GM18873 (cell line): ENCODE results near the gene GALNTL6.

Experiments used
- ATAC-seq: cut with Tn5 transposase; IDR thresholded peaks from one replicate; pipeline ENCODE4 v1.9.1; 2021; ENCODE audit warnings: mild to moderate bottlenecking, moderate library complexity, moderate number of reproducible peaks; ENCODE audit not compliant: unreplicated experiment, low FRiP score

Gene GALNTL6

DNA sequence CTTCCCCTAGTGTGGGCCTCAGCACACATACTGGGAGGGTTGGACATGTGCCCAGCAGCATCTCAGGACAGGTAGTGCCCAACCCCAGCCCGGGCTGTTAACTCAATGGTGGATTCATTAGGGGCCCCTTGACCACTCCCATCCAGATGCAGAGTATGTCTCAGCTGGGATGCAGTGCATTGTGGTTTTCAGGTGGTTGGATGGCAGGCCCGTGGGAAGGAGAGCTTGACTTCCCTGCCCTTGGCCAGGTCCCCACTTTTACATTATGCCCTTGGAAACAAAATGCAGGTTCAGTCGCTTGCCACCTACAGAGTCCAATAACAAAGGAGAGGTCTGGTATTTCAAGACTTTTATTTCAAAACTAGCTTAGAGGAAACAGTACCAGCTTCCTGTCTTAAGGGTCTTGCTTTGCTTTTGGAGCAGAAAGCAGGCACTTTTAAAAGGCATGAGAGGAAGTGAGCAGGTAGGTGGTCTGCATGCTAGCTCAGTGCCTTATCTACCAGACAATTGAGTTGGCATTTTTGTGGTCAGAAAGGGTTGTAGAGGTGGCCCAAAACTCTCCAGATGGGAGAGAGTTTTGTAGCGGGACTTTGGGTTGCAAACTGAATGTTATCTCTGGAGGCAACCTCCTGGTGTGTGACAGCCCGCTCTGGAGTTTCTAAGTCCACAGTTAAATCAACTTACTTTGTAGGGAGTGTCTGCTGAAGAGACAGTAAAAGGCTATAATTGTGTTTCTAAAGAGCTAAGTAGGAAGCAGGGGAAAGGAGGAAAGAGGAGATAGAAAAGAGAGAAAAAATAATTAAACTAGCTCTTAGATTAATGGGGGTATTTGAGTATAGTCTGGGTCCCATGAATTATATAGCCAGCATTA is 171.0 kb downstream of the GALNTL6 start:
- no peak for ATAC-seq

DNA sequence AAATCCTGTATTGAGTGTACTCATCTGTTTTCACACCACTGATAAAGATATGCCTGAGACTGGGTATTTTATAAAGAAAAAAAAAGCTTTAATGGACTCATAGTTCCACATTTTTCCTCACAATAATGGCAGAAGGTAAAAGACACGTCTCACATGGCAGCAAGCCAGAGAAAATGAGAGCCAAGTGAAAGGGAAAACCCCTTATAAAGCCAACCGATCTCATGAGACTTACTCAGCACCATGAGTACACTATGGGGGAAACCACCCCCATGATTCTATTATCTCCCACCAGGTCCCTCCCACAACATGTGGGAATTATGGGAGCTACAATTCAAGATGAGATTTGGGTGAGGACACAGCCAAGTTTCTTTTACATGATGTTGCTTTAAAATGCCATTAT is 171.9 kb downstream of the GALNTL6 start:
- ATAC-seq, result no peak

DNA sequence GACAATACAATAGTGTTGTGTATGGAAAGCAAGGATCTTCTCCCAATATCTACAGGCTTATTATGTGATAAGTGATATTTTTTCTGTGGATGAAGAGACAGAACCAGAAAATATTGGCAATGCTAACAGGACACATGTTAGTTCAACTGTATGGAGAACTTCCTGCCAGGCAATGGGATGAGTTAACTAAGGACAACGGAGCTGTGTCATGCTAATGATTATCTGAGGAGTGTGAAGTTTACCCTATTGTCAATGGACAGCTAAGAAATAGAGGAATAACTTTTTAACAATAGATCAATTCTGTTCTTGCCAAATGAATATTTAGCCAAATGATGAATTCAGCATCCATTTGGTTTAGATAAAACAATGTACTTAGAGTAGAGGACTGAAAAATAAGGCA is 180.0 kb downstream of the GALNTL6 start:
- no peak for ATAC-seq

DNA sequence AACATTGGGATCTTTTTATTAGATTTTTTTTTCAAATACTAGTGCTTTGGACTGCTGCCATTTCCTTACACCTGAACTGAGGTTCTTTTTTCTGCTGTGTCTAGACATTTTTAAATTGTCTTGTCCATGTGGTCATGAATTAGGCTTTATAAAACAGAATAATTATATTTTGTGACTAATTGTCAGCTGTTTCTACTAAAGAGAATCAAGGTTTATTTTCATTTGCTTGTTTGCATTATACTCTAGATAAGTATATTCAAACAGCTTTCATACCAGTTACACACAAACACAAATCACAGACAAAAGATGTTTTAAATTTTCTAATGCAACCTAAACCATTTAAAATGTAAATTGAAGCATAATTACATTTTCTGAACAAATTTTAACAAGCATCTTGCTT is 194.7 kb downstream of the GALNTL6 start:
- no peak for ATAC-seq

DNA sequence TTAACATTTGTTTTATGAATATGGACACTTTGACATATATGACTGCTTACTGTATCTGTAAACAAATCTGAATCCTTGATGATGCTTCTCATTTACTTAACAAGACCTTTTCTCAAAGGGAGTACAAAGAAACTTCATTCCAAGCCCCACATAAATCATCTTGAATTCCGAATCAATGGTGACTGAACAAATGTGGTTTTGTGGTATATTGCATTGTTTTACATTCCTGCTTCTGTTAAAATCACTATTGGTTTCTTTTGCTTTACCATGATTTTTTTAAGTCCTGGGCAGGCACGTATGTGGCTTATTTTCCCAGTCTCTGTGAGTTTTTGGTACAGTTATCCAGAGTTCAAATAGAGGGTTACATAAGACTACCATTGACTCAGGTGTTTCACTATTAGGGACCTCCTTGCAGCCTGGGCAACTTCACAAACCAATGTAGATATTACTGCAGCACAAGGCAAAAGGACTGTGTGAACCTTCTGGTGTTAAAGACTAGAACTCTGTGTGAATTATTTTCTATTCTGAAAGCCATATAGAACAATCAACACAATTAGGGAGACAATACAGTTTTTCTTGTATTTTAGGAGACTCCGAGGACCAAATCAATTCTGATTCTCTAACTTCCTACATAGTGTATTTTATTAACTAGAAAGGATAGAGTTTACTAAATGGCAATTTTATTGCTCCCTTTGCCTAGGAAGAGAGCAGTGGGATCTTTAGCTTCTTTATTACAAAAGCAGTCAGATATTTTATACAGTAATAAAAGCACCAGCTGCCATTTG is 196.4 kb downstream of the GALNTL6 start:
- no peak for ATAC-seq

DNA sequence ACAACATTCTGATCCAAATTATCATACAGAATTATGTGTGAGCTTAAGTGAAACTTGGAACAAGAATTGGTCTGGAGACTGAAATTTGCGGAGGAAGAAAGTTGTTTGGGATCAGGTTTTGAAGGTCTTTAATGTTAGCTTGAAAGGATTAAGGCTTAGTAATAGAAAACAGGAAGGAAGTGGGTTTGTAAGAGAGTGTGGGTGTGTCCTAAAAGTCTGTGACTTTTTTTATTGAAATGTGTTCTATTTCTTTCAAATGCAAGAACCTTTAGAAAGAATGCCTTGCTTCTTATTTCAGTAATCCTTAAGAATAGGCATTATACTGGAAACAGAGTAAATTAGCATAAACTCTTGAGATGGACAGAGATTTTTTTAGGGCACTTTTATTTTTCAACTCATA is 198.0 kb downstream of the GALNTL6 start:
- ATAC-seq, result no peak

DNA sequence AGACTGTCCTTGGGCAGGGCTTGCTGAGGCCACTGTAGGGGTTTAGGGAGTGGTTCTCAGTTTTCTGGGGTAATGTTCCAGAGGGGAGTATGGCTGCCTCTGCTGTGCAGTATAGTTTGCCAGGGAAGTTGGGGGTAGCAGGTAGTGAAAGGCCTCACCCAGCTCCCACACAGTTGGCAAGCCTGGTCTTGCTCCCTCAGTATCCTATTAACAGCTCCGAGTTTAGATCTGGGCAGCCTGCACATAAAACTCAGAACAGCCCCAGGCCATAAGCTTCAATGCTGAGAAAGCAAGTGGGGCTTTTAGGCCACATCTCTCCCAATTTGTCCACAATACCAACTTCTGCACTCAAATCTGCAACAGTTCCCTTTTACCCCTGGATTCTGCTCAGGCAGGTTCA is 205.2 kb downstream of the GALNTL6 start:
- ATAC-seq, result no peak

DNA sequence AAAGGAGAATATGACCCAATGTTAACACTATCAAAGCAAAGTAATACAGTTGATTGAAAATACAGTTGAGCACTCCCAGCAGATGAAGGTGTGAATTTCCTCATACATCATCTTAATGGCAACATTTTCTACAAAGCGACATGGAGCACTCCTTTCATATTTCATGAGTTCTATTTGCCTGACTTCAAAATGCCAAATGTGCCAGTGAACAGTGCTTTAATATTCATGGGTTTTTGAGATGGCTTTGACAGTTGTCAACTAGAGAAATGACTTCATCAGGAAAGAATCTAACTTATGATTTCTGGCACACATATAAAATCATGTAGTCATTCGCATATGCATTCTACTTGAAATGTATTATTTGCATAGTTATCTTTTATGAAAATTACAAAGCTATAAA is 222.4 kb downstream of the GALNTL6 start:
- ATAC-seq, result no peak

DNA sequence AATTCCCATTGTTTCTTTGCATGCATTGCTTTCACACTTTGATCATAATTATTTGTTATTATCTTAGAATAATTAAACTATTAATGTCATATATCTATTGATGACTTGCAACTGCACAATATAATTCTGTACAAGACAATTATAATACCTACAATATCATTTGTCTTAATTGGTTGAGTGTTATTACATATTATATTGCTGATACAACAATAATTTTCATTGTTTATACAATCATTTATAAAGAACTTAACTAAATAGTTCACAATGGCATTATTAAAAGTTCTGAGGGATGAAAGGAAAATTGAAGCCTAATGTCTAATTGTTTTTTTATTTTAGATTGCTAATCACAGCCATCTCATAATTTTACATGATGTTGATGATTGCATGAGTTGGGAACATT is 227.6 kb downstream of the GALNTL6 start:
- no peak for ATAC-seq

DNA sequence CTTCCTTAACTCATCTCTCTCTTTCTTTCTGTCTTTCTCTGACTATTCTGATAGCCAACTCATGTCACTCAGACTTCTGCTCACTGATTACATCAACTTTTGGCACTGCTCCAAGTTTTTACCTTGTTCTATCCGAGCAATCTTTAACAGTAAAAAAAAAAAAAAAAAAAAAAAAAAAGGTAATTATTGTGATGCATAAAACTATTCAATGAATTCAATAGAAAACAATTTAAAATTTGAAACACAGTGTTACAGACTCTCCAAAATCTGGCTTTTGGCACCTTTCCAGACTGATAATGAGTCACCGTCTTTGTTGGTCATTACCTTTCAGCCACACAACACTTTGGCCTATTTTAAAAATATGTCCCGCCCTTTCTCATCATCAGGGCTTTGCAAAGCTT is 229.5 kb downstream of the GALNTL6 start:
- no peak for ATAC-seq

DNA sequence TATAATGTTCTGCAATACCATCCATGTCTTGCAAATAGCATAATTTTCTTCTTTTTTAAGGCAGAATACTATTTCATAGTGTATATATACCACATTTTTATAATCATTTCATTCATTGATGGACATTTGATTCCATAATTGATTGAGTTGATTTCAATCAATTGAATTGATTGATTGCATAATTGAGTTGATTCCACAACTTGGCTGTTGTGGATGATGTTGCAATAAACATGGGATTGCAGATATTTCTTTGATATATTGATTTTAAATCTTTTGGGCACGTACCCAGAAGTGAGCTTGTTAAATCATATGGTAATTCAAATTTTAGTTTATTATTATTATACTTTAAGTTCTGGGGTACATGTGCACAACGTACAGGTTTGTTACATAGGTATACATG is 232.8 kb downstream of the GALNTL6 start:
- ATAC-seq, result no peak

DNA sequence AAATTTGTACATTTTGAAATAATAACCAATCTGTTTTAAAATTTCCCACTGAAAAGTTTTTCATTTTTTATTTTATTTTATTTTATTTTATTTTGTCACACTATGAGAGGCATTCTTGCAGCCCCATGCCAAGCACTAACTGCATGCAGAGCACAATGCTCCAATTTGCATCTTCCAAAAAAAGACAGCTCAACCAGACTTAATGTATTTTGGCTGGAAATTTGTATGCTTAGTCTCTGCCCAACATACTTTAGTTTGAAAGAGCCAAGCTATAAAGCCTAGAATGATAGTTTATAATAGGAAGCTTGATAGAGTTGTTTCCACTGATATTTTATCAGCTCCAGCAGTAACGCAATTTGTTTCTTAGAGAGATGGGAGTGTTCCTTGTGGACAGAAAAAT is 235.5 kb downstream of the GALNTL6 start:
- ATAC-seq, result no peak

DNA sequence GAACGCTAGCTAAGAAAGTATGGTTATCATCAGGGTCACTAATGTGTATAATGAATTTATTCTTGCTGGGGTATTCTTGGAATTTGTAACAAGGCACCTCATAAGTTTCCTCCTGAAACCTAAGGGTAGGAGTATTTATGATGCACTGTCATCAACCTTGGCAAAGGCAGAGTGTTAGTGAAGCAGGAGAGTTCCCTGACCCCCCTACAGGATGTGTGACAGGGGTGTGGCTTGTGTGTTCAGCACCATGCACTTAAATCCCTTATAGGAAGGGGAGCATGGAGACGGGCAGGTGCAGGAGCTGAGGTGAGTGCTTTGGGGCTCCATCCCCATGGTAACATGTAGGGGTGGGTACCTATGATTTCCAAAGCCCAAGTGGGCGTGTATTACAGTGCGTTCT is 237.7 kb downstream of the GALNTL6 start:
- ATAC-seq, result no peak

DNA sequence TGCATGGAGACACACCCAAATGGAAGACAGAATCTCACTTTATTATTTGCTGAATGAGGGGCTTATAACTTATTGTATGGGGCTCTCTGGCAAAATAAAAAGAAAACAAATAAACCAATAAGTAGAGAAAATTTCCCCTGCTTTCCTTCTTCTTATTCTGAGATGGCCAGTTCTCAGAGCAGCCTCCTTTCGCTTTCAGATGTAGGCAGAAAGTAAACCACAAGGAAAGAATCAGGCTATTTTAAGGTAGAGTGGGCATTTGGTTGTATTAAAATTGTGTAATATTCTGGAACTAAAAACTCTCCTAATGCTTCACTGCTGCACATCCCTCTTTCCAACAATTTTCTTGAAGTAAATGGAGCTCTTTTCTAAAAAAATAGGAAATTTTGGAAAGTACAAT is 241.8 kb downstream of the GALNTL6 start:
- no peak for ATAC-seq

DNA sequence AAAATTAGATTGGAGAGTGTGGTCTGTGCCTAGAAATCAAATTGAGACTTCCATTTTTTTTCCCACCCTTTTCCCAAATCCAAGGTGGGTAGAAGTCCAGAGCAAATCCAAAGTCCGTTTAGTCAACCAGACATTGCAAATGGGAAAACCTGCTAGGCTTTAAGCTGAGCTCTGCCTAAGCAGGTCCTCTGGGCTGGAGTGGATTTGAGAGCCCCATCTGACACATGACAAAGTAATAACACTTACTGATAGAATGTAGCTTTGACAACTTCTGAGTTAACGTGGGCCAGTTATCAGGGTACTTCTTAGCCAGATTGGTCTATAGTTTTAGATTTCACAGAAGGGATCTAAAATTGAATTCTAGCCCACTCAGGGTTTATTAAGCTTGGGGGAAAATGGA is 242.3 kb downstream of the GALNTL6 start:
- ATAC-seq, result no peak

DNA sequence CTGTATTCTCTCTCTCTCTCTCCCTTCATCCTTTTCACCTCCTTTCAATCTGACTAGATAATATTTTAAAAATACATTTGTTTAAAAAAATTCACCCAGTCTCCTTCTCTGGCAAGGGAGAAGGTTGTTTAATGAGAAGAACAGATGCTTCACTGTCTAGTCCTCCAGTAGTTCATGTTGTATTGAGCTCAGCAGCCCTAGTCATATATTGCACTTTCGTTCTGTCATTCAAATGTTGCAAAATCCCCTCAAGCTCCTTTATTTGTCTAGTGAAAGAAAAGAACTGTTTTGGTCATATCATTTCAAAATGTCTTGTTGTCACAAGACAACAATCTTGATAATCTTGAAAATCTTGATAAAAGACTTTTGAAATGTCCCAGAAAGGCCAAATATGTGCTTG is 248.0 kb downstream of the GALNTL6 start:
- no peak for ATAC-seq

DNA sequence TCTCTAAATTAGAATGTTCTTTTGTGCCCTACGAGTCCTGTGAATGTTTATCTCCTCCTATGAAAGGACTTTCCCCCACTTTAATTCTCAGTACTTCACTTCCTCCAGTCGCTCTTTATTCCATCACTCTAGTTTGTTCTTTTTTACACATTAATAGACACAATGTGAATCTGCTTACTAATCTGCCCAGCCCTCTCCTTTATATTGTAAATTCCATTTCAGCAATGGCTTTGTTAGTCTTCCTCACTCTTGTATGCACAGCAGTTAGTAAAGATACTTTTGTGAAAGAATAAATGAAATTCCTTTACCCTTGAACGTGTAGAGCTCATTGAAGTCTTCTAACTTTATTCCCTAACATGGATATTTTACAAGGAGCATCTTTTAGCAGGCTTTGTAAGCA is 255.3 kb downstream of the GALNTL6 start:
- ATAC-seq, result no peak

DNA sequence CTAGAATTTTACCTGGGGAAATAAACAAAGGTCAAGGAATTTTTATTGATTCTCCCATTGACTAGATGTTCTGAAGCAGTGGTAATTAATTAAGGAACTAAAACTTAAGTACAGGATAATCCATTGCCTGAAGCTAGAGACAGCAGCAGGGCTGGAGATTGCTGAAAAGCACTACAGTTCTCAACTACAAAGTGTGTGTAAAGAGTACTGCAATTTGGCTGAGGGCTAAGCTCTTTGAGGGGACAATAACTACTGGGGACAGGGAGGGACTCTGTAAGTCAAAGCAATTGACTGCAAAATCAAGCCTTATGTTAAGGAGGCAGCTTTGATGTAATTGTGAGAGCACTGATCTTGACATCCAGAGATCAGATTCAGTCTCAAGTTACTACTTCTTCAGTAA is 260.4 kb downstream of the GALNTL6 start:
- no peak for ATAC-seq

DNA sequence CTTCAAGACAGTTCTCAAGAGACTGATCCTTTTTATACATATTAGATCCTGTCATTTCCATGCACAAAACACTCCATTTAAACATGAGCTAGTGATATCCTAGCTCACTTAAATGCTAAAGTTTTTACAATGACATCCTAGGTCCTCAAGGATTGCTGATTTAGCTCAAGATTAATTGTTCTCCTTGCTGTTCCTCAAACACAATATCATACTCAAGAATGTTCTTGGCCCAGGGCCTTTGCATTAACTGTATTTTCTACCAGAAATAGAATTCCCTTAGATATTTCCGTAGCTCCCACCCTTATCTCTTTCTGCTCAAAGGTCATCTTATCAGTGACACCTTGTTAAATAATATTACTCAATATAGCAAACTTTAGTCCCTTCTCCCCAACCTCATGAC is 270.1 kb downstream of the GALNTL6 start:
- no peak for ATAC-seq

DNA sequence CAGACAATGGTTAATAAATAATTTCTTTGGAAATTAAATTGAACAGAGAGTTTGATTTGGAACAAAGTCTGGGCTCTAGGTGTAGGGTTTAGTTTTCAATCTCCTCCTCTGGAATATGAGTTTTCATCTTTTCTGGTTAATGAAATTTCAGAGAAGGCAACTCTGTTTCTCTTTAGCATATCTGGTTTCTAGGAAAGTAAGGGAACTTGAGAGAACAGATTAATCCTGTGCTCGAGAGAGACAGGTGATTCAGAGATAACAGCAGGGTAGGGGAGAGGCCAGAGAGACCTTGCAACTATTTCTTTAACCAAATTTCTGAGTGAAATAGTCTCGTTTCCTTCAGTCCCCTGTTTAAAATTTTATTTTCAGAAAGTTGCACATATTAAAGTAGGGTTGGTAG is 275.4 kb downstream of the GALNTL6 start:
- ATAC-seq, result no peak

DNA sequence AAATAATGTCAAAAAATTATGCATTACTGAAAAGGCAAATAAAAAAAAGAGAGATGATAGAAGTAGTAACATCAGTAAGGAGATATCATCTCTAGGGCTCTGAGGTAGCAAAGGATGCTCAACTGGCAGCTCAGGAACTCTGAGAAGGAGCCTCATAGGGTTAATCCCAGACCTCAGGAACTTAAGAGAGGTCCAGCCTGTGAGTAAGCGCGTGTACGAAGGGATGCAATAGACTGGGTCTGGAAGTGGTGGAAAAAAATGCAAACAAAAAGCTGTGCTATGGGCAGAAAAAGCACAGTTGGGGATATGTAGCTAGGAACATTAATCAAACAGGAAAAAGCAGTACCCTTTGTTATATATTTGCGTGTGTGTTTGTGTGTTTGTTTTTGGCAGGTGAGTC is 282.0 kb downstream of the GALNTL6 start:
- ATAC-seq, result no peak

DNA sequence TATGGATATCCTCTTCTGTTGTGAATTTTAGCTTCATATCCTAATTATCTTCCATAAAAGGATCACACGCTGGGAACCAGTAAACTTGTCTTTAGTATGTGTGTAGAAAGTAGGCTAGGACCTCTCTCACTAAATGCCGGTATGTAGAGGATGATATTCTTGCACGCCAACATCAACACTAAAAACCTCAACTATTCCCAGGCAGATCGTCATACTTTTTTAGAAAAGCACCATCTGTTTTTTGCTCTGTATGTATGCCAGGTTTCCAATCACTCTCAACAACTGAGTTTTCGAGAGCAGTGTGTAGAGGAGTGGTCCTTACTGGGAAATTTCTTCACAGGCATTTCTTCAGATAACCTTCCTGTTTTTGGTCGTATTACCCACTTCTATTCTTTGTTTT is 283.6 kb downstream of the GALNTL6 start:
- ATAC-seq, result no peak
